Gastroesophageal sphincter (tissue), 4 donors: Measurements from ENCODE around the gene OR10K2. TPM values are rescaled to one million over a fixed set of nuclear protein-coding genes. Genes with fewer than 3 reads are reported as not detected.

Source experiments
- ATAC-seq: fragments of 150-250 bp; one replicate; pipeline ENCODE4 v1.9.1; 2016; ENCODE audit warnings: mild to moderate bottlenecking, moderate library complexity
- H3K27ac ChIP-seq, 4 donors: fragments of 200-600 bp; sonication (generic) in 3 of 4; 1 replicate in 3 of 4; 2 replicates in 1 of 4; pipeline ENCODE4 v1.5.1; 2016 to 2019
- H3K27me3 ChIP-seq: fragments of 200-600 bp; sonication (generic); one replicate; pipeline ENCODE4 v1.5.1; 2019
- H3K36me3 ChIP-seq, 2 donors: fragments of 200-600 bp; sonication (generic); one replicate each; pipeline ENCODE4 v1.5.1; 2019; ENCODE audit warnings: control low read depth in 1 of 2
- H3K4me1 ChIP-seq, 3 donors: fragments of 200-600 bp; sonication (generic); 1 replicate in 2 of 3; 2 replicates in 1 of 3; pipeline ENCODE4 v1.5.1; 2016 to 2019; ENCODE audit warnings: control low read depth in 2 of 3
- H3K4me3 ChIP-seq, 2 donors: fragments of 200-600 bp; sonication (generic); one replicate each; pipeline ENCODE4 v1.5.1; 2019; ENCODE audit warnings: mild to moderate bottlenecking in 1 of 2, moderate library complexity in 1 of 2
- H3K9me3 ChIP-seq, 3 donors: fragments of 200-600 bp; sonication (generic); one replicate each; pipeline ENCODE4 v1.5.1; 2017 to 2019; ENCODE audit warnings: control low read depth in 2 of 3
- CTCF ChIP-seq, 4 experiments: fragments of 200-600 bp in 2 of 4; fragments of 450-650 bp in 2 of 4; sonication (generic) in 1 of 4; IDR thresholded peaks; one replicate each; pipeline ENCODE4 v1.5.1; 2017 to 2019; ENCODE audit warnings: antibody characterized with exemption in 4 of 4, mild to moderate bottlenecking in 2 of 4, moderate library complexity in 2 of 4
- POLR2A ChIP-seq, 2 donors: fragments of 450-650 bp; IDR thresholded peaks; one replicate each; pipeline ENCODE4 v1.6.1; 2017; ENCODE audit warnings: antibody characterized with exemption in 2 of 2, mild to moderate bottlenecking in 2 of 2, moderate library complexity in 1 of 2
- POLR2AphosphoS5 ChIP-seq: sonication (generic); formaldehyde crosslinking; IDR thresholded peaks from one replicate; pipeline ENCODE4 v1.6.1; 2017; ENCODE audit warnings: antibody characterized with exemption
- WGBS, 2 donors: methylation state at CpG; one replicate each; pipeline ENCODE4 v1.1.5; 2018; ENCODE audit warnings: low coverage in 1 of 2; 5-methylcytosine and 5-hydroxymethylcytosine counted together
- total RNA-seq, 4 donors: library from RNA; depleted of rRNA; stranded (reverse); fragments of >200 nt; gene quantifications; one replicate each; pipeline ENCODE4 v1.1.0, GENCODE V29; 2016

The OR10K2 gene
- total RNA-seq, 4 donors from 2014 or later, result not detected

GRCh38 chr1:158371188-158371953, 54.7 kb downstream of the OR10K2 start:
- WGBS, 2 donors, result 90 to 94% methylated on average over 2 to 3 of the region's 6 CpGs

More at GRCh38 chr1:158371188-158371953, 54.7 kb downstream of the OR10K2 start:
- no peaks in the 10 kb centered on the region for H3K36me3 ChIP-seq
- H3K9me3 ChIP-seq, result peaks cover 0 to 38% (median 0%) of the 10 kb centered on the region in 3 donors
- H3K27ac ChIP-seq, result no peak overlapping the region
- ATAC-seq, result no peak
- H3K27me3 ChIP-seq, result no peaks in the 10 kb centered on the region
- no peak overlapping the region for H3K4me3 ChIP-seq
- no peak for TF ChIP-seq CTCF (IDR thresholded peaks at IDR 0.05)
- no peak for TF ChIP-seq POLR2AphosphoS5
- no peak for TF ChIP-seq POLR2A (IDR thresholded peaks at IDR 0.05)
- H3K4me1 ChIP-seq, result no peaks in the 10 kb centered on the region

Other genes starting within 250 kb of the OR10K2 start
- 1 to 10 TPM in 2 of 4 donors, under 1 TPM in 2; 0.16 to 2.7 (median 0.94) TPM for gene CD1D, start 245.3 kb downstream of the OR10K2 start, total RNA-seq
- gene CD1A, start 171.8 kb downstream of the OR10K2 start, total RNA-seq, result not detected
- 1 to 10 TPM in 1 of 4 donors, not detected in 3; 1.8 TPM for gene CD1C, start 136.3 kb downstream of the OR10K2 start, total RNA-seq
- gene CD1B, start 94.7 kb downstream of the OR10K2 start, total RNA-seq, result not detected
- gene CD1E, start 72.3 kb downstream of the OR10K2 start, total RNA-seq, result under 1 TPM in 1 of 4 donors, not detected in 3; 0.49 TPM
- gene OR10T2, start 26.8 kb downstream of the OR10K2 start, total RNA-seq, result not detected
- not detected for gene OR10K1, start 35.6 kb upstream of the OR10K2 start, total RNA-seq
- gene OR10R2, start 46.0 kb upstream of the OR10K2 start, total RNA-seq, result not detected
- gene OR6Y1, start 128.2 kb upstream of the OR10K2 start, total RNA-seq, result not detected
- not detected for gene OR6P1, start 144.3 kb upstream of the OR10K2 start, total RNA-seq
- gene OR10X1, start 153.7 kb upstream of the OR10K2 start, total RNA-seq, result not detected
- not detected for gene OR10Z1, start 179.0 kb upstream of the OR10K2 start, total RNA-seq